ENCODE data around the gene SLC19A1. TPM values are rescaled to one million over a fixed set of nuclear protein-coding genes. Genes with fewer than 3 reads are reported as not detected.

The SLC19A1 gene
- polyA plus RNA-seq, 1 of the 3 experiments (the other 2 are of a cell fraction) = 15.0 TPM

DNA sequence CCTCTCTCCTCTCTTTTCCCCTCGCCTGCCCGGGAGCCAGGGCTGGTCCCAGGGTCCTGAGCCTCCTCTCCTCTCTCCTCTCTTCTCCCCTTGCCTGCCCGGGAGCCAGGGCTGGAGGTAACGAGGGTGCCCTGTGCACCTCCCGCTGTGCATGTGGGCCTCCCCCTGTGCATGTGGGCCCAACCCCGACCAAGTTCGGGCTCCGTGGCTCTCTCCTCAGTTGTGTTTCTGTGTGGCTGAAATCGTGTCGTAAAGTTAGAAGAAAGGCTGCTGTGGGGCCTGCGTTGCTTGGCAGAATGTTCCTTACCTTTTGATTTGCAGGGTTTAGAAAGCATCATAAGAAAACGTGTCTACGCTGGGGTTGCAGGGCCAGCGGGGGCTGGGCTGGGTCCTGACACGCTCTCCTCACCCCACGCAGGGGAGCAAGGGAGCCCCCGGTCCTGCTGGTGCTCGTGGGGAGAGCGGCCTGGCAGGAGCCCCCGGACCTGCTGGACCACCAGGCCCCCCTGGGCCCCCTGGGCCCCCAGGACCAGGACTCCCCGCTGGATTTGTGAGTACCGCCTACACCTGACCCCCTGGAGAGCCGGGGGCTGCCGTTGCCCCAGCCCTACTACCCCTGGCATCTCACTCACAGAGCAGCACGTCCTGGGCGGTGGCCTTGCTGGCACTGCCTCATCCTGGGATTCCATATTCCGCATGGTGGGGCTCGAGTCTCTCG lies 55.6 kb downstream of the SLC19A1 start:
- Histone ChIP-seq H3K4me3 (ENCODE audit: low read depth in 2 of 2, low read length in 1 of 2) (no peak overlapping the region), H3K9me2 (no peaks in the 10 kb centered on the region), H3K4me2 (no peak overlapping the region), H3F3A (replicated peaks; ENCODE audit: insufficient read depth) (no peaks in the 10 kb centered on the region), H4K20me1 (ENCODE audit: insufficient read depth) (no peaks in the 10 kb centered on the region), H3K27me3 (ENCODE audit: insufficient read depth) (no peaks in the 10 kb centered on the region), H3K79me2 (ENCODE audit: insufficient read depth) (no peaks in the 10 kb centered on the region), H3K27ac (ENCODE audit: low read depth in 2 of 2, low read length in 1 of 2) (no peak overlapping the region), H3K9me3 (no peaks in the 10 kb centered on the region), H2AFZ (ENCODE audit: low read depth) (no peak overlapping the region), H3K4me1 (ENCODE audit: control insufficient read depth in 1 of 2, insufficient read depth in 2 of 2, low read depth in 1 of 2, low read length in 1 of 2) (no peaks in the 10 kb centered on the region; a peak in 1 of 4 replicates), H3K36me3 (replicated peaks in 1 of 2; ENCODE audit: control insufficient read depth in 1 of 2, insufficient read depth in 2 of 2, low read length in 1 of 2) (peaks cover 9 to 43% of the 10 kb centered on the region in 2 experiments), H3K9ac (no peak overlapping the region)
- POLR2A ChIA-PET = no interaction called here
- CTCF ChIA-PET = no interaction called here
- 88% methylated on average over 17 of the region's 29 CpGs for WGBS (ENCODE audit: low lambda C conversion rate)
- no peak for DNase-seq
- TF ChIP-seq, protein P1, sequence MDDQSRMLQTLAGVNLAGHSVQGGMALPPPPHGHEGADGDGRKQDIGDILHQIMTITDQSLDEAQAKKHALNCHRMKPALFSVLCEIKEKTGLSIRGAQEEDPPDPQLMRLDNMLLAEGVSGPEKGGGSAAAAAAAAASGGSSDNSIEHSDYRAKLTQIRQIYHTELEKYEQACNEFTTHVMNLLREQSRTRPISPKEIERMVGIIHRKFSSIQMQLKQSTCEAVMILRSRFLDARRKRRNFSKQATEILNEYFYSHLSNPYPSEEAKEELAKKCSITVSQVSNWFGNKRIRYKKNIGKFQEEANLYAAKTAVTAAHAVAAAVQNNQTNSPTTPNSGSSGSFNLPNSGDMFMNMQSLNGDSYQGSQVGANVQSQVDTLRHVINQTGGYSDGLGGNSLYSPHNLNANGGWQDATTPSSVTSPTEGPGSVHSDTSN (IDR thresholded peaks at IDR 0.05) = no peak
- TF ChIP-seq, protein P2, sequence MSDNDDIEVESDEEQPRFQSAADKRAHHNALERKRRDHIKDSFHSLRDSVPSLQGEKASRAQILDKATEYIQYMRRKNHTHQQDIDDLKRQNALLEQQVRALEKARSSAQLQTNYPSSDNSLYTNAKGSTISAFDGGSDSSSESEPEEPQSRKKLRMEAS (IDR thresholded peaks at IDR 0.05; ENCODE audit: low read depth) = no peak
- TF ChIP-seq FOSL2 (IDR thresholded peaks at IDR 0.05; ENCODE audit: borderline replicate concordance, low read depth) (no peak), RFX5 (IDR thresholded peaks at IDR 0.05; ENCODE audit: low read length) (no peak), POLR2AphosphoS5 (IDR thresholded peaks at IDR 0.05; ENCODE audit: low read depth, low read length) (no peak), ELF1 (IDR thresholded peaks at IDR 0.05) (no peak), RCOR1 (IDR thresholded peaks at IDR 0.05; ENCODE audit: low read length) (no peak), YY1 (IDR thresholded peaks at IDR 0.05; ENCODE audit: low read depth) (no peak), MXI1 (IDR thresholded peaks at IDR 0.05; ENCODE audit: low read depth, low read length) (no peak), CHD2 (IDR thresholded peaks at IDR 0.05; ENCODE audit: low read length, partially characterized antibody) (no peak), RXRA (IDR thresholded peaks at IDR 0.05; ENCODE audit: borderline replicate concordance, low read depth) (no peak), FOXJ3 (CRISPR knock-in tag; IDR thresholded peaks at IDR 0.05) (no peak), JUND (IDR thresholded peaks at IDR 0.05) (no peak), GATA2 (CRISPR knock-in tag; IDR thresholded peaks at IDR 0.05) (no peak), NRF1 (IDR thresholded peaks at IDR 0.05; ENCODE audit: low read depth, low read length) (no peak)
- TF ChIP-seq, protein P3, sequence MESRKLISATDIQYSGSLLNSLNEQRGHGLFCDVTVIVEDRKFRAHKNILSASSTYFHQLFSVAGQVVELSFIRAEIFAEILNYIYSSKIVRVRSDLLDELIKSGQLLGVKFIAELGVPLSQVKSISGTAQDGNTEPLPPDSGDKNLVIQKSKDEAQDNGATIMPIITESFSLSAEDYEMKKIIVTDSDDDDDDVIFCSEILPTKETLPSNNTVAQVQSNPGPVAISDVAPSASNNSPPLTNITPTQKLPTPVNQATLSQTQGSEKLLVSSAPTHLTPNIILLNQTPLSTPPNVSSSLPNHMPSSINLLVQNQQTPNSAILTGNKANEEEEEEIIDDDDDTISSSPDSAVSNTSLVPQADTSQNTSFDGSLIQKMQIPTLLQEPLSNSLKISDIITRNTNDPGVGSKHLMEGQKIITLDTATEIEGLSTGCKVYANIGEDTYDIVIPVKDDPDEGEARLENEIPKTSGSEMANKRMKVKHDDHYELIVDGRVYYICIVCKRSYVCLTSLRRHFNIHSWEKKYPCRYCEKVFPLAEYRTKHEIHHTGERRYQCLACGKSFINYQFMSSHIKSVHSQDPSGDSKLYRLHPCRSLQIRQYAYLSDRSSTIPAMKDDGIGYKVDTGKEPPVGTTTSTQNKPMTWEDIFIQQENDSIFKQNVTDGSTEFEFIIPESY (IDR thresholded peaks at IDR 0.05; ENCODE audit: borderline replicate concordance, low read depth) = no peak
- TF ChIP-seq, protein P4, sequence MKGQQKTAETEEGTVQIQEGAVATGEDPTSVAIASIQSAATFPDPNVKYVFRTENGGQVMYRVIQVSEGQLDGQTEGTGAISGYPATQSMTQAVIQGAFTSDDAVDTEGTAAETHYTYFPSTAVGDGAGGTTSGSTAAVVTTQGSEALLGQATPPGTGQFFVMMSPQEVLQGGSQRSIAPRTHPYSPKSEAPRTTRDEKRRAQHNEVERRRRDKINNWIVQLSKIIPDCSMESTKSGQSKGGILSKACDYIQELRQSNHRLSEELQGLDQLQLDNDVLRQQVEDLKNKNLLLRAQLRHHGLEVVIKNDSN (IDR thresholded peaks at IDR 0.05; ENCODE audit: borderline replicate concordance, low read depth) = no peak
- TF ChIP-seq, protein P5, sequence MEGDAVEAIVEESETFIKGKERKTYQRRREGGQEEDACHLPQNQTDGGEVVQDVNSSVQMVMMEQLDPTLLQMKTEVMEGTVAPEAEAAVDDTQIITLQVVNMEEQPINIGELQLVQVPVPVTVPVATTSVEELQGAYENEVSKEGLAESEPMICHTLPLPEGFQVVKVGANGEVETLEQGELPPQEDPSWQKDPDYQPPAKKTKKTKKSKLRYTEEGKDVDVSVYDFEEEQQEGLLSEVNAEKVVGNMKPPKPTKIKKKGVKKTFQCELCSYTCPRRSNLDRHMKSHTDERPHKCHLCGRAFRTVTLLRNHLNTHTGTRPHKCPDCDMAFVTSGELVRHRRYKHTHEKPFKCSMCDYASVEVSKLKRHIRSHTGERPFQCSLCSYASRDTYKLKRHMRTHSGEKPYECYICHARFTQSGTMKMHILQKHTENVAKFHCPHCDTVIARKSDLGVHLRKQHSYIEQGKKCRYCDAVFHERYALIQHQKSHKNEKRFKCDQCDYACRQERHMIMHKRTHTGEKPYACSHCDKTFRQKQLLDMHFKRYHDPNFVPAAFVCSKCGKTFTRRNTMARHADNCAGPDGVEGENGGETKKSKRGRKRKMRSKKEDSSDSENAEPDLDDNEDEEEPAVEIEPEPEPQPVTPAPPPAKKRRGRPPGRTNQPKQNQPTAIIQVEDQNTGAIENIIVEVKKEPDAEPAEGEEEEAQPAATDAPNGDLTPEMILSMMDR (IDR thresholded peaks at IDR 0.05) = no peak
- TF ChIP-seq, protein P6, sequence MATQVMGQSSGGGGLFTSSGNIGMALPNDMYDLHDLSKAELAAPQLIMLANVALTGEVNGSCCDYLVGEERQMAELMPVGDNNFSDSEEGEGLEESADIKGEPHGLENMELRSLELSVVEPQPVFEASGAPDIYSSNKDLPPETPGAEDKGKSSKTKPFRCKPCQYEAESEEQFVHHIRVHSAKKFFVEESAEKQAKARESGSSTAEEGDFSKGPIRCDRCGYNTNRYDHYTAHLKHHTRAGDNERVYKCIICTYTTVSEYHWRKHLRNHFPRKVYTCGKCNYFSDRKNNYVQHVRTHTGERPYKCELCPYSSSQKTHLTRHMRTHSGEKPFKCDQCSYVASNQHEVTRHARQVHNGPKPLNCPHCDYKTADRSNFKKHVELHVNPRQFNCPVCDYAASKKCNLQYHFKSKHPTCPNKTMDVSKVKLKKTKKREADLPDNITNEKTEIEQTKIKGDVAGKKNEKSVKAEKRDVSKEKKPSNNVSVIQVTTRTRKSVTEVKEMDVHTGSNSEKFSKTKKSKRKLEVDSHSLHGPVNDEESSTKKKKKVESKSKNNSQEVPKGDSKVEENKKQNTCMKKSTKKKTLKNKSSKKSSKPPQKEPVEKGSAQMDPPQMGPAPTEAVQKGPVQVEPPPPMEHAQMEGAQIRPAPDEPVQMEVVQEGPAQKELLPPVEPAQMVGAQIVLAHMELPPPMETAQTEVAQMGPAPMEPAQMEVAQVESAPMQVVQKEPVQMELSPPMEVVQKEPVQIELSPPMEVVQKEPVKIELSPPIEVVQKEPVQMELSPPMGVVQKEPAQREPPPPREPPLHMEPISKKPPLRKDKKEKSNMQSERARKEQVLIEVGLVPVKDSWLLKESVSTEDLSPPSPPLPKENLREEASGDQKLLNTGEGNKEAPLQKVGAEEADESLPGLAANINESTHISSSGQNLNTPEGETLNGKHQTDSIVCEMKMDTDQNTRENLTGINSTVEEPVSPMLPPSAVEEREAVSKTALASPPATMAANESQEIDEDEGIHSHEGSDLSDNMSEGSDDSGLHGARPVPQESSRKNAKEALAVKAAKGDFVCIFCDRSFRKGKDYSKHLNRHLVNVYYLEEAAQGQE (IDR thresholded peaks at IDR 0.05; ENCODE audit: low read depth, low read length) = no peak

Measured in SK-N-SH (cell line).